SK-N-SH (cell line): ENCODE results near the gene GSTT2. TPM values are rescaled to one million over a fixed set of nuclear protein-coding genes. Genes with fewer than 3 reads are reported as not detected.

Experiments
- CTCF ChIA-PET: fragments of 300-600, 350-600 bp; formaldehyde crosslinking; extraction: SDS; loops from one replicate; lab custom pipeline; 2021; lab: Yijun Ruan, JAX
- POLR2A ChIA-PET: fragments of 350-600 bp; sonication (Branson Sonifier 250); formaldehyde crosslinking; extraction: SDS; loops from one replicate; lab custom pipeline; 2020; ENCODE audit warnings: antibody characterized with exemption, inconsistent platforms; lab: Yijun Ruan, JAX
- DNase-seq: peaks from one replicate; pipeline ENCODE4 v3.0.0; 2012
- H2AFZ ChIP-seq: fragments of 200-600 bp; sonication (generic); 2 replicates; pipeline ENCODE4 v1.8.1; 2016; ENCODE audit warnings: antibody characterized with exemption, mild to moderate bottlenecking, low read depth
- H3F3A ChIP-seq: fragments of 200-600 bp; sonication (generic); replicated peaks from 2 replicates; pipeline ENCODE3; 2016; ENCODE audit warnings: antibody characterized with exemption, mild to moderate bottlenecking; ENCODE audit not compliant: insufficient read depth
- H3K27ac ChIP-seq, 2 experiments: fragments of 200-500 bp in 1 of 2; fragments of 200-600 bp in 1 of 2; sonication (Bioruptor generic) in 1 of 2; sonication (generic), shearing (Covaris generic) in 1 of 2; 2 replicates each; pipeline versions ENCODE4 v1.5.1 to v1.6.1; 2014 to 2016; ENCODE audit warnings: low read depth in 2 of 2, inconsistent platforms in 1 of 2, low read length in 1 of 2, mild to moderate bottlenecking in 1 of 2, mixed read lengths in 1 of 2
- H3K27me3 ChIP-seq: fragments of 200-600 bp; sonication (generic), shearing (Covaris generic); 2 replicates; pipeline ENCODE4 v1.6.1; 2016; ENCODE audit warnings: mixed run types; ENCODE audit not compliant: insufficient read depth
- H3K36me3 ChIP-seq, 2 experiments: fragments of 200-500 bp in 1 of 2; fragments of 200-600 bp in 1 of 2; sonication (Bioruptor generic) in 1 of 2; sonication (generic) in 1 of 2; replicated peaks in 1 of 2; 2 replicates each; pipeline versions ENCODE3 to v1.5.1; 2014 to 2016; ENCODE audit warnings: low read length in 1 of 2, mild to moderate bottlenecking in 1 of 2; ENCODE audit not compliant: insufficient read depth in 2 of 2, control insufficient read depth in 1 of 2
- H3K4me1 ChIP-seq, 2 experiments: fragments of 200-500 bp in 1 of 2; fragments of 200-600 bp in 1 of 2; sonication (Bioruptor generic) in 1 of 2; sonication (generic), shearing (Covaris generic) in 1 of 2; 2 replicates each; pipeline versions ENCODE4 v1.5.1 to v1.6.1; 2014 to 2016; ENCODE audit warnings: low read depth in 1 of 2, low read length in 1 of 2, mixed run types in 1 of 2; ENCODE audit not compliant: insufficient read depth in 2 of 2, control insufficient read depth in 1 of 2
- H3K4me2 ChIP-seq: fragments of 200-600 bp; sonication (generic), shearing (Covaris generic); 2 replicates; pipeline ENCODE4 v1.6.1; 2017; ENCODE audit warnings: mixed run types
- H3K4me3 ChIP-seq, 2 experiments: fragments of 200-500 bp in 1 of 2; fragments of 200-600 bp in 1 of 2; sonication (Bioruptor generic) in 1 of 2; sonication (generic), shearing (Covaris generic) in 1 of 2; 2 replicates each; pipeline versions ENCODE4 v1.5.1 to v1.8.1; 2014 to 2016; ENCODE audit warnings: low read depth in 2 of 2, inconsistent platforms in 1 of 2, low read length in 1 of 2, mild to moderate bottlenecking in 1 of 2, mixed read lengths in 1 of 2, moderate library complexity in 1 of 2
- H3K79me2 ChIP-seq: fragments of 200-600 bp; sonication (generic); 2 replicates; pipeline ENCODE4 v1.8.1; 2017; ENCODE audit warnings: mild to moderate bottlenecking; ENCODE audit not compliant: insufficient read depth
- H3K9ac ChIP-seq: fragments of 200-600 bp; sonication (generic); 2 replicates; pipeline ENCODE4 v1.6.1; 2017; ENCODE audit warnings: mixed run types
- H3K9me2 ChIP-seq: fragments of 200-600 bp; sonication (generic); 2 replicates; pipeline ENCODE4 v1.6.1; 2017; ENCODE audit warnings: mixed run types
- H3K9me3 ChIP-seq: fragments of 200-600 bp; sonication (generic); 2 replicates; pipeline ENCODE4 v1.6.1; 2017; ENCODE audit warnings: mixed run types, mild to moderate bottlenecking, moderate library complexity
- H4K20me1 ChIP-seq: fragments of 200-600 bp; sonication (generic); 2 replicates; pipeline ENCODE4 v1.6.1; 2017; ENCODE audit warnings: mild to moderate bottlenecking, mixed run types; ENCODE audit not compliant: insufficient read depth
- CHD2 ChIP-seq: fragments of 150-350 bp; IDR thresholded peaks from 2 replicates; pipeline ENCODE4 v1.6.1; 2018; ENCODE audit warnings: low read length; ENCODE audit not compliant: partially characterized antibody
- ELF1 ChIP-seq: IDR thresholded peaks from 2 replicates; pipeline ENCODE4 v1.4.0; 2012
- EP300 ChIP-seq, 2 experiments: IDR thresholded peaks; 2 replicates each; pipeline versions ENCODE4 v1.4.0 to v1.6.1; 2012; ENCODE audit warnings: borderline replicate concordance in 1 of 2, low read depth in 1 of 2, low read length in 1 of 2
- FOSL2 ChIP-seq: IDR thresholded peaks from 2 replicates; pipeline ENCODE4 v1.4.0; 2012; ENCODE audit warnings: low read depth, mild to moderate bottlenecking, moderate library complexity, borderline replicate concordance
- FOXM1 ChIP-seq: IDR thresholded peaks from 2 replicates; pipeline ENCODE4 v1.4.0; 2012; ENCODE audit warnings: low read depth, mild to moderate bottlenecking
- IRF3 ChIP-seq: fragments of 150-350 bp; IDR thresholded peaks from 2 replicates; pipeline ENCODE4 v1.6.1; 2016; ENCODE audit warnings: mild to moderate bottlenecking, low read depth, low read length
- JUND ChIP-seq: IDR thresholded peaks from 2 replicates; pipeline ENCODE4 v1.4.0; 2012
- MEF2A ChIP-seq: IDR thresholded peaks from 2 replicates; pipeline ENCODE4 v1.4.0; 2012; ENCODE audit warnings: low read depth, borderline replicate concordance
- NFIC ChIP-seq: IDR thresholded peaks from 2 replicates; pipeline ENCODE4 v1.4.0; 2012; ENCODE audit warnings: borderline replicate concordance
- PBX3 ChIP-seq: IDR thresholded peaks from 2 replicates; pipeline ENCODE4; 2012
- POLR2AphosphoS5 ChIP-seq: IDR thresholded peaks from 2 replicates; pipeline ENCODE4 v1.6.1; 2012; ENCODE audit warnings: low read depth, low read length
- RFX5 ChIP-seq: IDR thresholded peaks from 2 replicates; pipeline ENCODE4 v1.6.1; 2012; ENCODE audit warnings: mild to moderate bottlenecking, improper control_type of control experiment, low read length
- TAF1 ChIP-seq: IDR thresholded peaks from 2 replicates; pipeline ENCODE4 v1.6.1; 2012; ENCODE audit warnings: low read depth, mild to moderate bottlenecking, low read length, moderate library complexity, borderline replicate concordance
- TCF12 ChIP-seq: IDR thresholded peaks from 2 replicates; pipeline ENCODE4 v1.4.0; 2012
- TEAD4 ChIP-seq: IDR thresholded peaks from 2 replicates; pipeline ENCODE4 v1.4.0; 2012; ENCODE audit warnings: mild to moderate bottlenecking, borderline replicate concordance; ENCODE audit not compliant: insufficient read depth
- USF1 ChIP-seq: IDR thresholded peaks from 2 replicates; pipeline ENCODE4 v1.4.0; 2012; ENCODE audit warnings: low read depth, borderline replicate concordance
- YY1 ChIP-seq: IDR thresholded peaks from 2 replicates; pipeline ENCODE4 v1.4.0; 2012; ENCODE audit warnings: low read depth, mild to moderate bottlenecking
- ZBTB33 ChIP-seq: IDR thresholded peaks from 2 replicates; pipeline ENCODE4 v1.4.0; 2012; ENCODE audit warnings: low read depth, borderline replicate concordance
- WGBS: methylation state at CpG from one replicate; pipeline ENCODE4 v1.1.6; 2017; ENCODE audit warnings: low lambda C conversion rate; 5-methylcytosine and 5-hydroxymethylcytosine counted together
- polyA plus RNA-seq, 3 experiments: library from polyadenylated mRNA; depleted of rRNA; stranded (reverse); fragments of >200 nt; gene quantifications; 2 replicates each; pipeline ENCODE4 v1.2.3, GENCODE V29; 2012

GSTT2 gene
- polyA plus RNA-seq, 1 of the 3 experiments (the other 2 are of a cell fraction), result 3.7 TPM

GRCh38 chr22:23969071-23969470 is 10.9 kb upstream of the GSTT2 start:
- no peak overlapping the region for H2AFZ ChIP-seq
- peaks cover 28% of the 10 kb centered on the region; the same call in 1 of the 2 replicates for H3K79me2 ChIP-seq
- POLR2A ChIA-PET, result no interaction called here
- no peak overlapping the region for H3K4me3 ChIP-seq
- peaks cover 5% of the 10 kb centered on the region for H3F3A ChIP-seq
- no peak overlapping the region for H3K27ac ChIP-seq
- no peak for DNase-seq
- no peaks in the 10 kb centered on the region for H3K27me3 ChIP-seq
- H3K4me2 ChIP-seq, result no peak overlapping the region
- 88% methylated on average over 3 of the region's 3 CpGs for WGBS
- CTCF ChIA-PET, result no interaction called here
- TF ChIP-seq MEF2A, result no peak
- TF ChIP-seq USF1, result no peak
- no peak for TF ChIP-seq POLR2AphosphoS5
- no peak for TF ChIP-seq FOXM1
- TF ChIP-seq YY1, result no peak
- no peak for TF ChIP-seq JUND
- TF ChIP-seq FOSL2, result no peak
- H3K9me3 ChIP-seq, result no peaks in the 10 kb centered on the region
- peaks cover 16 to 20% of the 10 kb centered on the region in 2 experiments for H3K36me3 ChIP-seq
- no peaks in the 10 kb centered on the region; a peak in 1 of 4 replicates for H3K4me1 ChIP-seq
- no peaks in the 10 kb centered on the region for H4K20me1 ChIP-seq
- no peak overlapping the region for H3K9ac ChIP-seq
- no peaks in the 10 kb centered on the region for H3K9me2 ChIP-seq

GRCh38 chr22:23970201-23970641 is 9.7 kb upstream of the GSTT2 start:
- H3K36me3 ChIP-seq, result peaks cover 16 to 20% of the 10 kb centered on the region in 2 experiments
- H3F3A ChIP-seq, result peaks cover 5% of the 10 kb centered on the region
- POLR2A ChIA-PET, result no interaction called here
- H3K4me3 ChIP-seq, result no peak overlapping the region
- no peaks in the 10 kb centered on the region for H3K9me2 ChIP-seq
- TF ChIP-seq EP300 (IDR thresholded peaks at IDR 0.05; ENCODE audit: borderline replicate concordance in 1 of 2, low read depth in 1 of 2, low read length in 1 of 2) (no peak), POLR2AphosphoS5 (no peak), TAF1 (no peak), NFIC (no peak), ELF1 (no peak), CHD2 (no peak), TCF12 (no peak), MEF2A (no peak)
- no peaks in the 10 kb centered on the region for H3K27me3 ChIP-seq
- no peaks in the 10 kb centered on the region for H3K9me3 ChIP-seq
- H4K20me1 ChIP-seq, result no peaks in the 10 kb centered on the region
- H3K79me2 ChIP-seq, result peaks cover 28% of the 10 kb centered on the region; the same call in 1 of the 2 replicates
- H3K27ac ChIP-seq, result no peak overlapping the region
- no peak overlapping the region for H3K9ac ChIP-seq
- WGBS, result 93% methylated on average over 5 of the region's 5 CpGs
- no peaks in the 10 kb centered on the region; a peak in 1 of 4 replicates for H3K4me1 ChIP-seq
- no peak overlapping the region for H3K4me2 ChIP-seq
- no peak overlapping the region for H2AFZ ChIP-seq
- DNase-seq, result no peak
- CTCF ChIA-PET, result no interaction called here

GRCh38 chr22:23970816-23971486 is 9.0 kb upstream of the GSTT2 start:
- Histone ChIP-seq H3F3A (peaks cover 5% of the 10 kb centered on the region), H3K4me3 (no peak overlapping the region), H4K20me1 (no peaks in the 10 kb centered on the region), H3K4me2 (no peak overlapping the region), H2AFZ (no peak overlapping the region), H3K9ac (no peak overlapping the region), H3K9me3 (no peaks in the 10 kb centered on the region), H3K4me1 (no peaks in the 10 kb centered on the region; a peak in 1 of 4 replicates), H3K79me2 (peaks cover 28% of the 10 kb centered on the region; the same call in 1 of the 2 replicates), H3K36me3 (peaks cover 16 to 20% of the 10 kb centered on the region in 2 experiments), H3K27me3 (no peaks in the 10 kb centered on the region), H3K9me2 (no peaks in the 10 kb centered on the region), H3K27ac (no peak overlapping the region)
- ChIA-PET POLR2A (no interaction called here), CTCF (no interaction called here)
- DNase-seq, result no peak
- TF ChIP-seq POLR2AphosphoS5 (no peak), CHD2 (no peak), TEAD4 (no peak), ZBTB33 (no peak), RFX5 (no peak), IRF3 (no peak), PBX3 (no peak)
- 67% methylated on average over 5 of the region's 6 CpGs for WGBS
